Globus pallidus (tissue), 1 donor: ENCODE results near the gene ZNF862.

ENCODE experiments used
- DNase-seq: peaks from one replicate; pipeline ENCODE4 v3.0.0-alpha.2; 2015; ENCODE audit warnings: low spot score

The ZNF862 gene

DNA sequence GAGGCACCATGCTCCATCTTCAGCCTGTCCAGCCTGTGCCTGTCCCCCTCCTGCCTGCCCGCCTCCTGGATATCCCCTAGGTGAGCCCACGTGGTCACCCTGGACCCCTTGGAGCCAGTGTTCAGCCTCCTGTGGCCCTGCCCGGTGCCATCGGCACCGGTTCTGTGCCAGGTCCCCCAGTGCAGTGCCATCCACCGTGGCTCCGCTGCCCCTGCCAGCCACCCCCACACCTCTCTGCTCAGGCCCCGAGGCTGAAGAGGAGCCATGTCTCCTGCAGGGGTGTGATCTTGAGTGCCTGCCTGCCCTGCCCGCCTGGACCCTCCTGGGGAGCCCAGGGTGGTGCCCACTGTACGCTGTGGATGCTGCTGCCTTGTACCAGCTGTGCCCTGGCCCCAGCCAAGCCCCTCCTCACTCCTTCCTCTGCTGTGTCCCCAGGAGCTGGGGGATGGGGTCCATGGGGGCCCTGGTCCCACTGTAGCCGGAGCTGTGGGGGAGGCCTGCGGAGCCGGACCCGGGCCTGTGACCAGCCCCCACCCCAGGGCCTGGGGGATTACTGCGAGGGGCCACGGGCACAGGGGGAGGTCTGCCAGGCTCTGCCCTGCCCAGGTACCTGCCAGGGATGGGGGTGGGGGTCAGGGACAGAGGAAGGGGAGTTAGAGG is 26.2 kb upstream of the ZNF862 start:
- DNase-seq = no peak

DNA sequence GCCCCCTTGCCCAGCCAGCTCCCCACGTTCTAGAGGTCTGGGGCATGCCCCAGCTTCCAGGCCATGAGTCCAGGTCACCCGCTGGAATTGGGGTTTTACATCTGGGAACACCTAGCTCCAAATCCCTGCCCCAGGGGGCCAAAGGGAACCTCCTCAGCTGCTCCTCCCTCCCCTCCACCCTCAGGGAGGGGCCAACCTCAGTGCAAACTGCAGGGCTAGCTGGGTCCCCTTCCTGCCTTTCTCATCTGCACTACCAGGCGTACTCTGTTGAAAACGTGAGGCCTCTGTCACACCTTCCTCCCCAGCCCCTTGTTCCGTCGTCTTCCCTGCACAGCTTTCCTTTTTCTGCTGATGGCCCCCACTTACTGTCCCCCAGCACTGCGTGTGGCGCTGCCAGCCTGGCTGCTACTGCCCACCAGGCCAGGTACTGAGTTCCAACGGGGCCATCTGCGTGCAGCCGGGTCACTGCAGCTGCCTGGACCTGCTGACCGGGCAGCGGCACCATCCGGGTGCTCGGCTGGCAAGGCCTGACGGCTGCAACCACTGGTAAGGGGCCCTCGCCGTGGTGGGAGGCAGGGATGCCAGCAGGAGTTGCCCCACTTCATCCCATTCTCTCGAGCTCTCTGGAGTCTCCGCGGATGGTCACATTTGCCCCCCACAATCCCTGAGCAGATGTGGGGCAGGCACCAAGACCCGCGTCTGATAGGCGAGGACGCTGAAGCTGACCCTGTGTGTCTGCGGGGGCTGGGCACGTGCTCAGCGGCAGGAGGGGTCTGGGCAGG is 24.7 kb upstream of the ZNF862 start:
- no peak for DNase-seq

- no peak for DNase-seq
These were observed 23.7 kb upstream of the ZNF862 start for GRCh38 chr7:149814494-149814893.

DNA sequence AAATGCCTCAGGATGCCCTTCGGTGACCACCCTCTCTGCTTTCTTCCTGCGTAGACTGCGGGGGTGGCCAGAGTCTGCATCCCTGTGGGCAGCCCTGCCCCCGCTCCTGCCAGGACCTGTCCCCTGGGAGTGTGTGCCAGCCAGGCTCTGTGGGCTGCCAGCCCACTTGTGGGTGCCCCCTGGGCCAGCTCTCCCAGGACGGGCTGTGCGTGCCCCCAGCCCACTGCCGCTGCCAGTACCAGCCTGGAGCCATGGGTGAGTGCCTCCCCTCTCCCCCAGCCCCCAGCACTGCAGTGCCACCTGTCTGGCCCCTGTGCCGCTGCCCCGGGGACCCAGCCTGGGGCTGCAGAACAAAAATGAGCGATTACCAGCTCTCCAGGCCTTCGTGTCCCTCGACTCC is 23.1 kb upstream of the ZNF862 start:
- DNase-seq = no peak

- DNase-seq = no peak
These were observed 22.4 kb upstream of the ZNF862 start for GRCh38 chr7:149815661-149816266.

- no peak for DNase-seq
These were observed 21.9 kb upstream of the ZNF862 start for GRCh38 chr7:149816267-149816751.

DNA sequence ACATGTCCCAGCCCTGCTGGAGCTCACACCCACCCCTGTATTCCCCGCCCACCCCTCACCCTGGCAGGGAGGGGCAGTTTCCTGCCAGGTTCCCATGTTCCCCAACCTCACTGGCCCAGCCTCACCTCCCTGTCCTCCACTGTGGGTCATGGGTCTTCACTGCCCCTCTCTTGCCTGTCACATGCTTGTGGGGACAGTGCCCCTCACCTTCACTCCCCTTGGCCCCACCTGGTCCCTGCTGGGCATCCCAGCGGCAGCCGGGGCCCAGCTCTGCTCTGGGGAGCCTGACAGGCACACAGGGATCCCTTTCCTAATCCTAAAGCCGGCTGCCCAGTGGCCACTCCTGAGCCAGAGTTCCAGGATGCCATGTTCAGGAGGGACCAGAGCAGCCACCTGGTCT is 21.4 kb upstream of the ZNF862 start:
- no peak for DNase-seq

GRCh38 chr7:149817301-149817771 is 20.8 kb upstream of the ZNF862 start:
- no peak for DNase-seq

GRCh38 chr7:149817836-149818535 is 20.2 kb upstream of the ZNF862 start:
- DNase-seq = no peak

- no peak for DNase-seq
These were observed 19.7 kb upstream of the ZNF862 start for GRCh38 chr7:149818536-149818840.

GRCh38 chr7:149819141-149819960 is 18.8 kb upstream of the ZNF862 start:
- no peak for DNase-seq

GRCh38 chr7:149819961-149820340 is 18.2 kb upstream of the ZNF862 start:
- no peak for DNase-seq

GRCh38 chr7:149820622-149821190 is 17.5 kb upstream of the ZNF862 start:
- no peak for DNase-seq

DNA sequence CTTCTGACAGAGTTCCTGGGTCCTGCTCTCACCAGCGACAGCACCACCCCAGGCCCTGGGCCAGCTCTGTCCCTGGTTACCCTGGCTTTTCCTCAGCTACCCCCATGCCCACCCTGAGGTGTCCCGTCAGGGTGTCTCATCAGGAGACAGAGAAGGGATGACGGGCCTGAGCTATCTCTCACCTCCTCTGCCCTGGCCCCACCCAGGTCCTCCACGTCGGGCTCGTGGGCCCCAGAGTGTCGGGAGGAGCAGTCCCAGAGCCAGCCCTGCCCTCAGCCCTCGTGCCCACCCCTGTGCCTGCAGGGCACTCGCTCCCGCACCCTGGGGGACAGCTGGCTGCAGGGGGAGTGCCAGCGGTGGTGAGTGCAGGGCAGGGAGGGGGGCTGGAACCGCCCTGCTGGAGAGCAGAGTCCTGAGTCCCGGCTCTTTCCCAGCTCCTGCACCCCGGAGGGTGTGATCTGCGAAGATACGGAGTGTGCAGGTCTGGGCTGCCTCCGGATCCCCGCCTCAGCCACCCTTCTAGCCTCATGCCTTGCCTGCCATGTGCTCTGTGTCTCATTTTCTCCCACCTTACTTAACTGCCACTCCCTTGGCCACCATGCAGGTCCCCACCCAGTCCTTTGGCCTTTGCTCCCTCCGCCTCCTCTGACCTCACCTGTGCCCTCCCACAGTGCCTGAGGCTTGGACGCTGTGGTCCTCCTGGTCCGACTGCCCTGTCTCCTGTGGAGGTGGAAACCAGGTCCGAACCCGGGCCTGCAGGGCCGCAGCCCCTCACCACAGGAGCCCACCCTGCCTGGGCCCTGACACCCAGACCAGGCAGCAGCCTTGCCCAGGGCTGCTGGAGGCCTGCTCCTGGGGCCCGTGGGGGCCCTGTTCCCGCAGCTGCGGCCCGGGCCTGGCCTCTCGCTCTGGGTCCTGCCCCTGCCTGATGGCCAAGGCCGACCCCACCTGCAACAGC is 16.7 kb upstream of the ZNF862 start:
- DNase-seq = no peak

- no peak for DNase-seq
These were observed 15.7 kb upstream of the ZNF862 start for GRCh38 chr7:149822353-149822943.

GRCh38 chr7:149823191-149823630 is 15.0 kb upstream of the ZNF862 start:
- no peak for DNase-seq

DNA sequence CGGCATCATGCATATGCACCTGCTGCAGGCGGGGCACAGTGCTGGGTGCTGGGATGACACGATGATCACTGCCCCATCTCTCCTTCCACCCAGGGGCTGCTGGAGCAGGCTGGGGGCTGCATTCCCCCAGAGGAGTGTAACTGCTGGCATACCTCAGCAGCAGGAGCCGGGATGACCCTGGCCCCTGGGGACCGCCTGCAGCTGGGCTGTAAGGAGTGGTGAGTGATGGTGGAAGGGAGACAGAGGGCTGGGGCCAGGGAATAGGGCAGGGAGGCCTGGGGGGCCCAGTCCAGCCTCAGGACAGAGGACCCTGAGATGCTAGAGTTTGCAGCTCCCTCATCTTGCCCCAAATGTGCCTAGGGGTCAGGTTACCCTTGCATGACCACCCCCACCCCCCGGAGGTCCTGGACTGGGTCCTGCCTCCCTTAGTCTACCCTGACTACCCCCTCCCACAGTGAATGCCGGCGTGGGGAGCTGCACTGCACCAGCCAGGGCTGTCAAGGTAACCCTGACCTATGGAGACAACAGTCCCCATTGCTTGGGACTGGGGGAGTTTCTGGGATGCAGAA is 14.5 kb upstream of the ZNF862 start:
- DNase-seq = no peak

- DNase-seq = no peak
These were observed 13.9 kb upstream of the ZNF862 start for GRCh38 chr7:149824301-149824741.
